Thyroid gland (tissue), 4 donors: ENCODE data around the gene JAKMIP2. TPM values are rescaled to one million over a fixed set of nuclear protein-coding genes. Genes with fewer than 3 reads are reported as not detected.

Source experiments
- DNase-seq, 2 donors: peaks; one replicate each; pipeline ENCODE4 v3.0.0-alpha.2; 2019
- H3K27ac ChIP-seq, 3 donors: fragments of 200-600 bp; sonication (generic); 1 replicate in 2 of 3; 2 replicates in 1 of 3; pipeline ENCODE4 v1.5.1; 2016 to 2019; ENCODE audit warnings: mild to moderate bottlenecking in 1 of 3, moderate library complexity in 1 of 3
- H3K27me3 ChIP-seq: fragments of 200-600 bp; sonication (generic); one replicate; pipeline ENCODE4 v1.5.1; 2019
- H3K36me3 ChIP-seq, 2 donors: fragments of 200-600 bp; sonication (generic); one replicate each; pipeline ENCODE4 v1.5.1; 2016 to 2019
- H3K4me1 ChIP-seq, 2 donors: fragments of 200-600 bp; sonication (generic); one replicate each; pipeline ENCODE4 v1.5.1; 2017 to 2019
- H3K4me3 ChIP-seq, 3 donors: fragments of 200-600 bp; sonication (generic); replicated peaks in 1 of 3; 1 replicate in 2 of 3; 2 replicates in 1 of 3; pipeline ENCODE4 v1.5.1; 2016; ENCODE audit warnings: mild to moderate bottlenecking in 1 of 3
- H3K9me3 ChIP-seq: fragments of 200-600 bp; sonication (generic); one replicate; pipeline ENCODE4 v1.5.1; 2017
- CTCF ChIP-seq, 6 experiments: fragments of 200-600 bp in 3 of 6; fragments of 450-650 bp in 3 of 6; sonication (generic) in 3 of 6; IDR thresholded peaks; one replicate each; pipeline ENCODE4 v1.5.1; 2016 to 2019; ENCODE audit warnings: antibody characterized with exemption in 6 of 6, mild to moderate bottlenecking in 2 of 6, inconsistent platforms in 1 of 6, moderate library complexity in 1 of 6
- POLR2A ChIP-seq, 2 donors: fragments of 450-650 bp; IDR thresholded peaks; one replicate each; pipeline ENCODE4 v1.6.1; 2017; ENCODE audit warnings: antibody characterized with exemption in 2 of 2, mild to moderate bottlenecking in 2 of 2, moderate library complexity in 1 of 2
- WGBS, 2 donors: methylation state at CpG; one replicate each; pipeline ENCODE4 v1.1.5; 2017; 5-methylcytosine and 5-hydroxymethylcytosine counted together
- intact Hi-C: fragments of 100-400 bp; cut with DNase I; formaldehyde crosslinking; loops from one replicate; pipeline ENCODE4 v1.15.1; 2023
- total RNA-seq, 4 donors: library from RNA; depleted of rRNA; stranded (reverse); fragments of >200 nt; gene quantifications; one replicate each; pipeline ENCODE4 v1.2.3, GENCODE V29; 2016

The JAKMIP2 gene
- total RNA-seq, 4 donors from 2014 or later = under 0.01 to 0.75 (median 0.38) TPM

GRCh38 chr5:147617711-147618350, 164.7 kb downstream of the JAKMIP2 start:
- intact Hi-C loops = no loop called here
- H3K4me1 ChIP-seq = no peaks in the 10 kb centered on the region
- no peak overlapping the region for H3K27ac ChIP-seq
- TF ChIP-seq POLR2A (IDR thresholded peaks at IDR 0.05) (no peak), CTCF (IDR thresholded peaks at IDR 0.05) (no peak)
- no peak for DNase-seq
- no peaks in the 10 kb centered on the region for H3K9me3 ChIP-seq
- H3K36me3 ChIP-seq = no peaks in the 10 kb centered on the region
- 93 to 94% methylated on average over 6 of the region's 6 CpGs for WGBS, 2 donors
- H3K4me3 ChIP-seq = no peak overlapping the region
- H3K27me3 ChIP-seq = no peaks in the 10 kb centered on the region

- no peak overlapping the region for H3K4me3 ChIP-seq
- WGBS, 2 donors = 87 to 89% methylated on average over 4 of the region's 4 CpGs
- no peak for TF ChIP-seq CTCF (IDR thresholded peaks at IDR 0.05)
- no peak for TF ChIP-seq POLR2A (IDR thresholded peaks at IDR 0.05)
- H3K9me3 ChIP-seq = no peaks in the 10 kb centered on the region
- H3K4me1 ChIP-seq = no peaks in the 10 kb centered on the region
- no peak for DNase-seq
- H3K36me3 ChIP-seq = no peaks in the 10 kb centered on the region
- H3K27me3 ChIP-seq = no peaks in the 10 kb centered on the region
- H3K27ac ChIP-seq = no peak overlapping the region
- intact Hi-C loops = no loop called here
Measured at GRCh38 chr5:147617191-147617606, 165.3 kb downstream of the JAKMIP2 start.

GRCh38 chr5:147616421-147616820, 166.1 kb downstream of the JAKMIP2 start:
- DNase-seq = no peak
- Histone ChIP-seq H3K27ac (no peak overlapping the region), H3K36me3 (no peaks in the 10 kb centered on the region), H3K27me3 (no peaks in the 10 kb centered on the region), H3K9me3 (no peaks in the 10 kb centered on the region), H3K4me1 (no peaks in the 10 kb centered on the region), H3K4me3 (no peak overlapping the region)
- intact Hi-C loops = no loop called here
- TF ChIP-seq POLR2A (IDR thresholded peaks at IDR 0.05) = no peak
- 59 to 67% methylated on average over 1 of the region's 1 CpG for WGBS, 2 donors

GRCh38 chr5:147613359-147613758, 169.2 kb downstream of the JAKMIP2 start:
- Histone ChIP-seq H3K4me3 (no peak overlapping the region), H3K27me3 (no peaks in the 10 kb centered on the region), H3K27ac (no peak overlapping the region), H3K9me3 (no peaks in the 10 kb centered on the region), H3K36me3 (no peaks in the 10 kb centered on the region), H3K4me1 (no peaks in the 10 kb centered on the region)
- TF ChIP-seq POLR2A (IDR thresholded peaks at IDR 0.05) (no peak), CTCF (IDR thresholded peaks at IDR 0.05) (no peak)
- 78 to 80% methylated on average over 1 of the region's 1 CpG for WGBS, 2 donors
- intact Hi-C loops = no loop called here
- no peak for DNase-seq

- no peaks in the 10 kb centered on the region for H3K4me1 ChIP-seq
- H3K27ac ChIP-seq = no peak overlapping the region
- H3K27me3 ChIP-seq = no peaks in the 10 kb centered on the region
- TF ChIP-seq POLR2A (IDR thresholded peaks at IDR 0.05) = no peak
- no peak for TF ChIP-seq CTCF (IDR thresholded peaks at IDR 0.05)
- no peak overlapping the region for H3K4me3 ChIP-seq
- H3K36me3 ChIP-seq = no peaks in the 10 kb centered on the region
- intact Hi-C loops = no loop called here
- WGBS, 2 donors = 59 to 60% methylated on average over 4 of the region's 4 CpGs
- no peaks in the 10 kb centered on the region for H3K9me3 ChIP-seq
- DNase-seq = no peak
Measured at GRCh38 chr5:147611483-147611882, 171.0 kb downstream of the JAKMIP2 start.
